DND-41 (cell line): Measurements from ENCODE around the gene PRKCZ.
A peak's percentile ranks its signal among the peaks of the same experiment; 100 is the strongest.

Experiments used
- ATAC-seq: fragments of 200-7000 bp; cut with Tn5 transposase; 3 replicates; pipeline ENCODE4 v1.9.1; 2021; ENCODE audit warnings: low read depth; ENCODE audit not compliant: insufficient read depth
- DNase-seq: peaks from one replicate; pipeline ENCODE4 v3.0.0-alpha.2; 2020
- H2AFZ ChIP-seq: 2 replicates; pipeline ENCODE4 v1.6.0; 2012; ENCODE audit warnings: low read depth, low read length
- H3K27ac ChIP-seq: 2 replicates; pipeline ENCODE4 v1.5.1; 2012; ENCODE audit warnings: low read length, inconsistent platforms
- H3K27me3 ChIP-seq: fragments of 200-600 bp; sonication (generic); 2 replicates; pipeline ENCODE4 v1.6.0; 2012; ENCODE audit warnings: low read length, mild to moderate bottlenecking, inconsistent platforms; ENCODE audit not compliant: insufficient read depth, poor library complexity
- H3K36me3 ChIP-seq: 2 replicates; pipeline ENCODE4 v1.5.1; 2012; ENCODE audit warnings: low read length, inconsistent platforms; ENCODE audit not compliant: insufficient read depth
- H3K4me1 ChIP-seq: 2 replicates; pipeline ENCODE4 v1.5.1; 2012; ENCODE audit warnings: mild to moderate bottlenecking, low read length; ENCODE audit not compliant: insufficient read depth
- H3K4me2 ChIP-seq: 2 replicates; pipeline ENCODE4 v1.6.0; 2012; ENCODE audit warnings: mild to moderate bottlenecking, moderate library complexity, low read length, inconsistent platforms; ENCODE audit not compliant: insufficient read depth
- H3K4me3 ChIP-seq, 2 experiments: fragments of 200-600 bp in 1 of 2; shearing (Covaris generic) in 1 of 2; 2 replicates each; pipeline ENCODE4 v1.5.1; 2012 to 2016; ENCODE audit warnings: inconsistent platforms in 2 of 2, low read length in 2 of 2, mild to moderate bottlenecking in 2 of 2, low read depth in 1 of 2, moderate library complexity in 1 of 2
- H3K79me2 ChIP-seq: 2 replicates; pipeline ENCODE4 v1.6.0; 2012; ENCODE audit warnings: low read length, inconsistent platforms; ENCODE audit not compliant: insufficient read depth
- H3K9ac ChIP-seq: 2 replicates; pipeline ENCODE4 v1.6.0; 2012; ENCODE audit warnings: low read depth, mild to moderate bottlenecking, inconsistent platforms, low read length, moderate library complexity
- H3K9me3 ChIP-seq: 2 replicates; pipeline ENCODE4 v1.5.1; 2012; ENCODE audit warnings: low read length, moderate library complexity, mild to moderate bottlenecking, inconsistent platforms; ENCODE audit not compliant: insufficient read depth, severe bottlenecking
- H4K20me1 ChIP-seq: 2 replicates; pipeline ENCODE4 v1.6.0; 2012; ENCODE audit warnings: low read length; ENCODE audit not compliant: insufficient read depth
- CTCF ChIP-seq: IDR thresholded peaks from 2 replicates; pipeline ENCODE4 v1.5.1; 2012; ENCODE audit warnings: borderline replicate concordance, low read length, moderate library complexity, mild to moderate bottlenecking; ENCODE audit not compliant: poor library complexity, severe bottlenecking; ENCODE audit errors: extremely low read depth
- EZH2 ChIP-seq: IDR thresholded peaks from 3 replicates; pipeline ENCODE4 v1.6.1; 2012; ENCODE audit warnings: borderline replicate concordance, low read depth, mild to moderate bottlenecking, moderate library complexity, low read length, inconsistent platforms; ENCODE audit not compliant: severe bottlenecking

The PRKCZ gene

GRCh38 chr1:2193514-2194281 is 143.5 kb downstream of the PRKCZ start:
- Histone ChIP-seq H3K4me2 (peak overlapping the region; percentile 70), H3K9me3 (no peaks in the 10 kb centered on the region), H3K9ac (peak overlapping the region; percentile 66), H3K4me1 (peaks cover 34% of the 10 kb centered on the region), H4K20me1 (peaks cover 9% of the 10 kb centered on the region), H3K4me3 (peak overlapping the region; percentile 33 to 65; a peak in 3 of 4 replicates), H3K27me3 (no peaks in the 10 kb centered on the region), H3K79me2 (peaks cover 30% of the 10 kb centered on the region), H2AFZ (no peak overlapping the region; the same call in 1 of the 2 replicates), H3K36me3 (peaks cover 28% of the 10 kb centered on the region), H3K27ac (peak overlapping the region; percentile 68)
- DNase-seq, result no peak
- no peak for TF ChIP-seq CTCF
- ATAC-seq, result no peak

- H3K79me2 ChIP-seq, result peaks cover 30% of the 10 kb centered on the region
- no peak for TF ChIP-seq CTCF
- TF ChIP-seq EZH2, result no peak
- peak within 1 kb of the TSS; percentile 89 for H2AFZ ChIP-seq
- H3K4me2 ChIP-seq, result peak within 1 kb of the TSS; percentile 70
- peak within 1 kb of the TSS; percentile 66 for H3K9ac ChIP-seq
- H3K27me3 ChIP-seq, result no peaks in the 10 kb centered on the region
- ATAC-seq (peak; percentile 75), DNase-seq (peak; percentile 84)
- peaks cover 7% of the 10 kb centered on the region for H4K20me1 ChIP-seq
- peaks cover 34% of the 10 kb centered on the region for H3K4me1 ChIP-seq
- no peaks in the 10 kb centered on the region for H3K9me3 ChIP-seq
- H3K27ac ChIP-seq, result peak within 1 kb of the TSS; percentile 92
- H3K4me3 ChIP-seq, result peak within 1 kb of the TSS; percentile 33 to 65; a peak in 3 of 4 replicates
- peaks cover 25% of the 10 kb centered on the region for H3K36me3 ChIP-seq
Observed at GRCh38 chr1:2194319-2194897, 144.2 kb downstream of the PRKCZ start, which contains the start of gene FAAP20. Gene FAAP20, minus strand, starts transcription at chr1:2194772. Its CDS starts 23 bp downstream, at chr1:2194749.

- Histone ChIP-seq H2AFZ (peak overlapping the region; percentile 89), H3K79me2 (peaks cover 30% of the 10 kb centered on the region), H3K4me3 (peak overlapping the region; percentile 33 to 65; a peak in 3 of 4 replicates), H4K20me1 (peaks cover 4% of the 10 kb centered on the region), H3K27me3 (no peaks in the 10 kb centered on the region), H3K36me3 (peaks cover 20% of the 10 kb centered on the region), H3K4me2 (peak overlapping the region; percentile 70), H3K9me3 (no peaks in the 10 kb centered on the region), H3K4me1 (peaks cover 34% of the 10 kb centered on the region), H3K27ac (peak overlapping the region; percentile 92), H3K9ac (peak overlapping the region; percentile 66)
- no peak for TF ChIP-seq EZH2
- peak; percentile 91 for TF ChIP-seq CTCF
- ATAC-seq (peak; percentile 91), DNase-seq (peak; percentile 91)
Observed at GRCh38 chr1:2194898-2195673, 144.9 kb downstream of the PRKCZ start.
